Fibroblast of skin of left quadriceps (primary cell): ENCODE measurements around the gene HCN4.

Experiments
- DNase-seq, 2 experiments: peaks; one replicate each; pipeline ENCODE4 v3.0.0-alpha.2; 2013; ENCODE audit warnings: low read depth in 2 of 2

Gene HCN4

GRCh38 chr15:73296609-73297353 lies 72.0 kb downstream of the HCN4 start:
- no peak for DNase-seq

GRCh38 chr15:73295630-73296286 lies 73.0 kb downstream of the HCN4 start:
- no peak for DNase-seq

- DNase-seq: no peak
These were observed 75.0 kb downstream of the HCN4 start for GRCh38 chr15:73293773-73294172.

- DNase-seq: no peak
These were observed 77.3 kb downstream of the HCN4 start for GRCh38 chr15:73291441-73291840.

- no peak for DNase-seq
These were observed 81.7 kb downstream of the HCN4 start for GRCh38 chr15:73287019-73287418.

GRCh38 chr15:73286311-73286710 lies 82.4 kb downstream of the HCN4 start:
- DNase-seq: no peak

GRCh38 chr15:73284090-73284716 lies 84.6 kb downstream of the HCN4 start:
- DNase-seq: peak in 1 of 2 experiments; percentile 10

- DNase-seq: no peak
These were observed 85.3 kb downstream of the HCN4 start for GRCh38 chr15:73283366-73283962.

- no peak for DNase-seq
These were observed 86.0 kb downstream of the HCN4 start for GRCh38 chr15:73282567-73283365.

- DNase-seq: no peak
These were observed 92.9 kb downstream of the HCN4 start for GRCh38 chr15:73275862-73276261.

- DNase-seq: peak; percentile 20 to 25
These were observed 95.4 kb downstream of the HCN4 start for GRCh38 chr15:73273181-73274002.

- DNase-seq: no peak
These were observed 98.2 kb downstream of the HCN4 start for GRCh38 chr15:73270366-73271097.
